Inflammatory macrophage treated with lipopolysaccharide for 4 hours (primary cell): ENCODE measurements around the gene ARMC10.
"Not testable (repeated sequence)": the region's sequence is repeated elsewhere in the genome, so short reads cannot be mapped to it uniquely, and the experiment has no call there.

ENCODE experiments used
- DNase-seq: peaks from one replicate; pipeline ENCODE4 v3.0.0-alpha.2; 2020

ARMC10 gene

GRCh38 chr7:103129702-103130549 is 55.0 kb downstream of the ARMC10 start:
- no peak for DNase-seq

- no peak for DNase-seq
These were observed 56.1 kb downstream of the ARMC10 start for GRCh38 chr7:103130901-103131624.

- DNase-seq: no peak
These were observed 58.2 kb downstream of the ARMC10 start for GRCh38 chr7:103132995-103133688.

- no peak for DNase-seq
These were observed 60.1 kb downstream of the ARMC10 start for GRCh38 chr7:103134836-103135554.

- DNase-seq: no peak
These were observed 65.1 kb downstream of the ARMC10 start for GRCh38 chr7:103140061-103140460.

- DNase-seq: no peak
These were observed 65.7 kb downstream of the ARMC10 start for GRCh38 chr7:103140685-103141084.

- DNase-seq: no peak
These were observed 66.9 kb downstream of the ARMC10 start for GRCh38 chr7:103141753-103142404.

GRCh38 chr7:103142494-103142893 is 67.6 kb downstream of the ARMC10 start:
- no peak for DNase-seq

- no peak for DNase-seq
These were observed 68.9 kb downstream of the ARMC10 start for GRCh38 chr7:103143868-103144267.

- DNase-seq: not testable (repeated sequence)
These were observed 69.8 kb downstream of the ARMC10 start for GRCh38 chr7:103144754-103145153.

GRCh38 chr7:103148131-103148993 is 73.4 kb downstream of the ARMC10 start:
- no peak for DNase-seq
